Keratinocyte (primary cell): ENCODE results near the gene ENG. TPM values are rescaled to one million over a fixed set of nuclear protein-coding genes. Genes with fewer than 3 reads are reported as not detected.

Experiments
- DNase-seq: peaks from one replicate; pipeline ENCODE4 v3.0.0-alpha.2; 2011; ENCODE audit warnings: low read depth, missing footprints, low spot score
- FAIRE-seq: peaks from 2 replicates; lab custom pipeline; 2011; peaks lifted over from hg19 to GRCh38; lab: Jason Lieb, UNC
- H2AFZ ChIP-seq: 2 replicates; pipeline ENCODE4 v1.6.0; 2012; ENCODE audit warnings: low read length, control low read depth, inconsistent platforms; ENCODE audit not compliant: control insufficient read depth
- H3K27ac ChIP-seq: 2 replicates; pipeline ENCODE4 v1.5.1; 2011; ENCODE audit warnings: low read length; ENCODE audit not compliant: control insufficient read depth, insufficient read depth
- H3K27me3 ChIP-seq: 3 replicates; pipeline ENCODE4 v1.6.0; 2011; ENCODE audit warnings: low read length; ENCODE audit not compliant: control insufficient read depth, insufficient read depth; ENCODE audit errors: extremely low read depth
- H3K36me3 ChIP-seq, 2 experiments: 2 replicates in 1 of 2; 3 replicates in 1 of 2; pipeline ENCODE4 v1.5.1; 2011; ENCODE audit warnings: low read length in 2 of 2, mild to moderate bottlenecking in 1 of 2; ENCODE audit not compliant: control insufficient read depth in 2 of 2, insufficient read depth in 2 of 2; ENCODE audit errors: extremely low read depth in 1 of 2
- H3K4me1 ChIP-seq: 3 replicates; pipeline ENCODE4 v1.5.1; 2011; ENCODE audit warnings: low read length; ENCODE audit not compliant: control insufficient read depth, insufficient read depth; ENCODE audit errors: extremely low read depth
- H3K4me2 ChIP-seq: 3 replicates; pipeline ENCODE4 v1.6.0; 2011; ENCODE audit warnings: low read depth, low read length; ENCODE audit not compliant: control insufficient read depth, insufficient read depth; ENCODE audit errors: extremely low read depth
- H3K4me3 ChIP-seq, 3 experiments: fragments of 200-600 bp in 1 of 3; sonication (generic) in 1 of 3; 2 replicates in 2 of 3; 3 replicates in 1 of 3; pipeline ENCODE4 v1.5.1; 2011 to 2016; ENCODE audit warnings: low read length in 3 of 3, mild to moderate bottlenecking in 3 of 3, control low read depth in 2 of 3, inconsistent platforms in 1 of 3, low read depth in 1 of 3, mixed read lengths in 1 of 3, mixed run types in 1 of 3, moderate library complexity in 1 of 3; ENCODE audit not compliant: control insufficient read depth in 2 of 3, insufficient read depth in 2 of 3; ENCODE audit errors: extremely low read depth in 1 of 3
- H3K79me2 ChIP-seq: 2 replicates; pipeline ENCODE4 v1.6.0; 2012; ENCODE audit warnings: low read length; ENCODE audit not compliant: control insufficient read depth, insufficient read depth
- H3K9ac ChIP-seq: 3 replicates; pipeline ENCODE4 v1.6.0; 2011; ENCODE audit warnings: low read length; ENCODE audit not compliant: control insufficient read depth, insufficient read depth; ENCODE audit errors: extremely low read depth
- H3K9me1 ChIP-seq: 3 replicates; pipeline ENCODE4 v1.6.0; 2011; ENCODE audit warnings: low read length; ENCODE audit not compliant: control insufficient read depth, insufficient read depth; ENCODE audit errors: extremely low read depth
- H3K9me3 ChIP-seq: 2 replicates; pipeline ENCODE4 v1.5.1; 2012; ENCODE audit warnings: low read depth, low read length; ENCODE audit not compliant: control insufficient read depth
- H4K20me1 ChIP-seq: 3 replicates; pipeline ENCODE4 v1.6.0; 2011; ENCODE audit warnings: low read length; ENCODE audit not compliant: control insufficient read depth, insufficient read depth; ENCODE audit errors: extremely low read depth
- EZH2 ChIP-seq: IDR thresholded peaks from one replicate; pipeline ENCODE4 v1.6.1; 2012; ENCODE audit warnings: inconsistent platforms, mild to moderate bottlenecking, low read length, moderate library complexity
- dilution Hi-C: fragments of 300-500 bp; cut with MboI; formaldehyde crosslinking; loops from one replicate; pipeline ENCODE4 v1.7.0; 2020; ENCODE audit warnings: low sequenced_read_pairs; ENCODE audit not compliant: extremely low pct_ligation_motif_present
- polyA plus RNA-seq, 5 experiments: library from polyadenylated mRNA; depleted of rRNA in 3 of 5; stranded (reverse) in 3 of 5; stranded (forward) in 1 of 5; unstranded in 1 of 5; fragments of >200 nt; gene quantifications; 1 replicate in 1 of 5; 2 replicates in 3 of 5; 3 replicates in 1 of 5; pipeline versions ENCODE4 v1.2.1 to v1.2.3, GENCODE V29; 2011 to 2012; ENCODE audit warnings: missing spikeins in 2 of 5, low read depth in 1 of 5, low replicate concordance in 1 of 5
- TF ChIP-seq, protein P1 (sequence below), 3 experiments: IDR thresholded peaks in 1 of 3; conservative IDR thresholded peaks in 1 of 3; optimal IDR thresholded peaks in 1 of 3; 2 replicates in 2 of 3; 3 replicates in 1 of 3; pipeline versions ENCODE3 to v1.5.1; 2011; ENCODE audit warnings: low read length in 3 of 3, mild to moderate bottlenecking in 3 of 3, moderate library complexity in 2 of 3, control low read depth in 1 of 3, inconsistent platforms in 1 of 3; ENCODE audit not compliant: insufficient read depth in 2 of 3; ENCODE audit errors: extremely low read depth in 1 of 3

Gene ENG
- polyA plus RNA-seq, 1 donor (not counting 4 experiments of a cell fraction or from before 2014, with no cell fraction given) = 0.22 TPM

DNA sequence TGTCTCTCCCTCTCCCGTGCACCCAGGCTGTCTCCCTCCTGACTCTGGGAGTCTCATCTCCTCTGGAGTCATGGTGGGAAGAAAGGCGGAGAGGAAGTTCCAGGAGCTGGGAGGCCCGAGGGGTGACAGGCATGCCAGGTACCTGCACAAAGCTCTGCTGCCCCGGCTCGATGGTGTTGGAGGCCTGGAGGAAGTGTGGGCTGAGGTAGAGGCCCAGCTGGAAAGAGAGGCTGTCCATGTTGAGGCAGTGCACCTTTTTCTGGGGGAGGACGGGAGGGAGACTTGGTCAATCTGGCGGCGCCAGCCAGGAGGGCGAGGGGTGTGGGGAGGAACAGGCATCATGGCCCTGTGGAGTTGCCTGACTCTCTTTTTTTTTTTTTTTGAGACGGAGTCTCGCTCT is 35.9 kb downstream of the ENG start:
- H4K20me1 ChIP-seq = no peaks in the 10 kb centered on the region
- H3K9me1 ChIP-seq = no peaks in the 10 kb centered on the region
- H3K4me1 ChIP-seq = no peaks in the 10 kb centered on the region
- no peak overlapping the region for H3K27ac ChIP-seq
- no peak overlapping the region for H3K4me3 ChIP-seq
- peaks cover 11 to 17% of the 10 kb centered on the region in 2 experiments for H3K36me3 ChIP-seq
- no peak for TF ChIP-seq EZH2
- TF ChIP-seq, protein P1, sequence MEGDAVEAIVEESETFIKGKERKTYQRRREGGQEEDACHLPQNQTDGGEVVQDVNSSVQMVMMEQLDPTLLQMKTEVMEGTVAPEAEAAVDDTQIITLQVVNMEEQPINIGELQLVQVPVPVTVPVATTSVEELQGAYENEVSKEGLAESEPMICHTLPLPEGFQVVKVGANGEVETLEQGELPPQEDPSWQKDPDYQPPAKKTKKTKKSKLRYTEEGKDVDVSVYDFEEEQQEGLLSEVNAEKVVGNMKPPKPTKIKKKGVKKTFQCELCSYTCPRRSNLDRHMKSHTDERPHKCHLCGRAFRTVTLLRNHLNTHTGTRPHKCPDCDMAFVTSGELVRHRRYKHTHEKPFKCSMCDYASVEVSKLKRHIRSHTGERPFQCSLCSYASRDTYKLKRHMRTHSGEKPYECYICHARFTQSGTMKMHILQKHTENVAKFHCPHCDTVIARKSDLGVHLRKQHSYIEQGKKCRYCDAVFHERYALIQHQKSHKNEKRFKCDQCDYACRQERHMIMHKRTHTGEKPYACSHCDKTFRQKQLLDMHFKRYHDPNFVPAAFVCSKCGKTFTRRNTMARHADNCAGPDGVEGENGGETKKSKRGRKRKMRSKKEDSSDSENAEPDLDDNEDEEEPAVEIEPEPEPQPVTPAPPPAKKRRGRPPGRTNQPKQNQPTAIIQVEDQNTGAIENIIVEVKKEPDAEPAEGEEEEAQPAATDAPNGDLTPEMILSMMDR (optimal IDR thresholded peaks at IDR 0.05 in 1 of 3, IDR thresholded peaks at IDR 0.05 in 1 of 3, conservative IDR thresholded peaks at IDR 0.05 in 1 of 3; ENCODE audit: extremely low read depth in 1 of 3, insufficient read depth in 2 of 3, low read length in 3 of 3) = no peak
- H3K4me2 ChIP-seq = no peak overlapping the region
- no peak for DNase-seq
- H3K9me3 ChIP-seq = no peaks in the 10 kb centered on the region
- dilution Hi-C loops = no loop called here
- no peak overlapping the region for H3K9ac ChIP-seq
- no peak for FAIRE-seq
- no peaks in the 10 kb centered on the region for H3K79me2 ChIP-seq
- H2AFZ ChIP-seq = no peak overlapping the region
- no peaks in the 10 kb centered on the region for H3K27me3 ChIP-seq

DNA sequence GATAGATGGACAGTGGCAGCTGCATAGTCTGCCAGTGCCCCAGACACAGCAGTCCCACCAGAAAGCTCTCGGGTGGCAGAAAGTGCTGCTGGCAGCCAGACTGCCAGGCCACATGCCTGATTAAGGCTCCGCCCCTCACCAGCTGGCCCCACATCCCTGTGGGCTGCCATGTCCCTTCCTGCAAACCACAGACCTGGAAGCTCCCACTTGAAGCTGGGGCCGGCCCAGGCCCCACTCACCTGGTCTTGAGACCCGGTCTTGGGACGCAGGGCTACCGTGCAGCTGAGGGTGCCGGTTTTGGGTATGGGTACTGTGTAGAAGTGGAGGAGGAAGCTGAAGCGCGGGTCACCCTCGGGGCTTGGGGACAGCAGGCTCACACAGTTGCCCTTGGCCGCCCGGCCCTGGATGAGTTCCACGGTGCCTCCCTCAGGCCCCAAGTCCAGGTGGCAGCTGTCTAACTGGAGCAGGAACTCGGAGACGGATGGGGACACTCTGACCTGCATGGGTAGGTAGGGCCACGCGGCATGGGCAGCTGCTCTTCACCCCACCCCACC is 36.5 kb downstream of the ENG start:
- FAIRE-seq (no peak), DNase-seq (no peak)
- dilution Hi-C loops = no loop called here
- H3K4me1 ChIP-seq = no peaks in the 10 kb centered on the region
- H3K27me3 ChIP-seq = no peaks in the 10 kb centered on the region
- no peak overlapping the region for H3K4me2 ChIP-seq
- no peak overlapping the region for H3K4me3 ChIP-seq
- no peaks in the 10 kb centered on the region for H4K20me1 ChIP-seq
- no peaks in the 10 kb centered on the region for H3K79me2 ChIP-seq
- no peak overlapping the region for H2AFZ ChIP-seq
- no peaks in the 10 kb centered on the region for H3K9me1 ChIP-seq
- H3K9me3 ChIP-seq = no peaks in the 10 kb centered on the region
- no peak overlapping the region for H3K27ac ChIP-seq
- H3K9ac ChIP-seq = no peak overlapping the region
- TF ChIP-seq, protein P1 (optimal IDR thresholded peaks at IDR 0.05 in 1 of 3, IDR thresholded peaks at IDR 0.05 in 1 of 3, conservative IDR thresholded peaks at IDR 0.05 in 1 of 3; ENCODE audit: extremely low read depth in 1 of 3, insufficient read depth in 2 of 3, low read length in 3 of 3) = no peak
- no peak for TF ChIP-seq EZH2
- H3K36me3 ChIP-seq = peaks cover 17 to 18% of the 10 kb centered on the region in 2 experiments
